ENCODE data around the gene SLC16A14.

The SLC16A14 gene

GRCh38 chr2:230023313-230023712 is 45.4 kb downstream of the SLC16A14 start:
- DNase-seq: no peak

GRCh38 chr2:230019742-230020141 is 49.0 kb downstream of the SLC16A14 start:
- no peak for DNase-seq

- no peak for DNase-seq
Observed at GRCh38 chr2:230018153-230018552, 50.6 kb downstream of the SLC16A14 start.

- no peak for DNase-seq
Observed at GRCh38 chr2:230016844-230017243, 51.9 kb downstream of the SLC16A14 start.

GRCh38 chr2:230012267-230012884 is 56.3 kb downstream of the SLC16A14 start:
- no peak for DNase-seq

GRCh38 chr2:230011617-230012016 is 57.1 kb downstream of the SLC16A14 start:
- DNase-seq: no peak

GRCh38 chr2:230010501-230010900 is 58.2 kb downstream of the SLC16A14 start:
- no peak for DNase-seq

- DNase-seq: no peak
Observed at GRCh38 chr2:230008708-230009066, 60.0 kb downstream of the SLC16A14 start.

GRCh38 chr2:230007931-230008707 is 60.6 kb downstream of the SLC16A14 start:
- DNase-seq: peak; percentile 80

- no peak for DNase-seq
Observed at GRCh38 chr2:230000118-230000841, 68.4 kb downstream of the SLC16A14 start.

GRCh38 chr2:229997565-229997964 is 71.2 kb downstream of the SLC16A14 start:
- DNase-seq: no peak

- DNase-seq: no peak
Observed at GRCh38 chr2:229996320-229996719, 72.4 kb downstream of the SLC16A14 start.

GRCh38 chr2:229993236-229993635 is 75.5 kb downstream of the SLC16A14 start:
- DNase-seq: no peak

All from NCI-H82 (cell line).